ENCODE data around the gene ALDH5A1. TPM values are rescaled to one million over a fixed set of nuclear protein-coding genes. Genes with fewer than 3 reads are reported as not detected.
"Not testable (repeated sequence)": the region's sequence is repeated elsewhere in the genome, so short reads cannot be mapped to it uniquely, and the experiment has no call there.

The ALDH5A1 gene
- polyA plus RNA-seq, 1 experiment: 0.64 TPM

GRCh38 chr6:24501374-24501773, 6.6 kb downstream of the ALDH5A1 start:
- CTCF ChIA-PET: interaction anchor here (1.5 kb wide), 1 partner anchor 20 kb away, joined by 4 read pairs; no protein-coding TSS in a partner anchor
- H3K27me3 ChIP-seq (ENCODE audit: control insufficient read depth, insufficient read depth, low read length): no peaks in the 10 kb centered on the region

GRCh38 chr6:24501914-24502313, 7.1 kb downstream of the ALDH5A1 start:
- H3K27me3 ChIP-seq (ENCODE audit: control insufficient read depth, insufficient read depth, low read length): no peaks in the 10 kb centered on the region
- ChIA-PET POLR2A (no interaction called here), CTCF (interaction anchor here (1.5 kb wide), 1 partner anchor 19 kb away, joined by 4 read pairs; no protein-coding TSS in a partner anchor)
- no peak overlapping the region for H3K4me3 ChIP-seq (ENCODE audit: low read depth, low read length)
- no peaks in the 10 kb centered on the region for H3K36me3 ChIP-seq (ENCODE audit: control insufficient read depth, insufficient read depth, low read length)
- no peak for TF ChIP-seq CTCF (IDR thresholded peaks at IDR 0.05; ENCODE audit: insufficient read depth, low read depth, low read length)
- DNase-seq (ENCODE audit: low read depth): no peak

More at GRCh38 chr6:24501374-24501773, 6.6 kb downstream of the ALDH5A1 start:
- no peak for DNase-seq (ENCODE audit: low read depth)
- no peak for TF ChIP-seq CTCF (IDR thresholded peaks at IDR 0.05; ENCODE audit: insufficient read depth, low read depth, low read length)
- Histone ChIP-seq H3K36me3 (ENCODE audit: control insufficient read depth, insufficient read depth, low read length) (no peaks in the 10 kb centered on the region), H3K4me3 (ENCODE audit: low read depth, low read length) (no peak overlapping the region)
- POLR2A ChIA-PET: no interaction called here

- no peaks in the 10 kb centered on the region for H3K27me3 ChIP-seq (ENCODE audit: control insufficient read depth, insufficient read depth, low read length)
- ChIA-PET CTCF (no interaction called here), POLR2A (no interaction called here)
- no peak overlapping the region for H3K4me3 ChIP-seq (ENCODE audit: low read depth, low read length)
- H3K36me3 ChIP-seq (ENCODE audit: control insufficient read depth, insufficient read depth, low read length): no peaks in the 10 kb centered on the region
- no peak for TF ChIP-seq CTCF (IDR thresholded peaks at IDR 0.05; ENCODE audit: insufficient read depth, low read depth, low read length)
- no peak for DNase-seq (ENCODE audit: low read depth)
Measured at GRCh38 chr6:24504287-24504648, 9.5 kb downstream of the ALDH5A1 start.

GRCh38 chr6:24504649-24505586, 10.1 kb downstream of the ALDH5A1 start:
- POLR2A ChIA-PET: no interaction called here
- CTCF ChIA-PET: no interaction called here
- DNase-seq (ENCODE audit: low read depth): no peak
- Histone ChIP-seq H3K27me3 (ENCODE audit: control insufficient read depth, insufficient read depth, low read length) (no peaks in the 10 kb centered on the region), H3K4me3 (ENCODE audit: low read depth, low read length) (no peak overlapping the region), H3K36me3 (ENCODE audit: control insufficient read depth, insufficient read depth, low read length) (no peaks in the 10 kb centered on the region)
- TF ChIP-seq CTCF (IDR thresholded peaks at IDR 0.05; ENCODE audit: insufficient read depth, low read depth, low read length): no peak

- POLR2A ChIA-PET: no interaction called here
- Histone ChIP-seq H3K36me3 (ENCODE audit: control insufficient read depth, insufficient read depth, low read length) (no peaks in the 10 kb centered on the region), H3K27me3 (ENCODE audit: control insufficient read depth, insufficient read depth, low read length) (no peaks in the 10 kb centered on the region), H3K4me3 (ENCODE audit: low read depth, low read length) (no peak overlapping the region)
- DNase-seq (ENCODE audit: low read depth): no peak
- CTCF ChIA-PET: interaction anchor here (0.9 to 1.2 kb wide), 2 partner anchors 12 to 14 kb away, joined by 3 read pairs; partner anchors contain the start of gene ALDH5A1
- TF ChIP-seq CTCF (IDR thresholded peaks at IDR 0.05; ENCODE audit: insufficient read depth, low read depth, low read length): no peak
Measured at GRCh38 chr6:24506814-24507520, 12.2 kb downstream of the ALDH5A1 start.

GRCh38 chr6:24511976-24512375, 17.2 kb downstream of the ALDH5A1 start:
- DNase-seq (ENCODE audit: low read depth); POLR2A ChIA-PET; H3K4me3 ChIP-seq (ENCODE audit: low read depth, low read length); H3K36me3 ChIP-seq (ENCODE audit: control insufficient read depth, insufficient read depth, low read length); H3K27me3 ChIP-seq (ENCODE audit: control insufficient read depth, insufficient read depth, low read length): not testable (repeated sequence)
- CTCF ChIA-PET: interaction anchor here (2.5 kb wide), 1 partner anchor 9 kb away, joined by 11 read pairs; no protein-coding TSS in a partner anchor

Measured in BJ (cell line).